Pancreas (tissue), 10 donors: ENCODE results near the gene CCNYL1. TPM values are rescaled to one million over a fixed set of nuclear protein-coding genes. Genes with fewer than 3 reads are reported as not detected.
A peak's percentile ranks its signal among the peaks of the same experiment; 100 is the strongest.
"Not testable (repeated sequence)": the region's sequence is repeated elsewhere in the genome, so short reads cannot be mapped to it uniquely, and the experiment has no call there.

ENCODE experiments used
- ATAC-seq, 4 donors: fragments of 200-7000 bp; cut with Tn5 transposase; one replicate each; pipeline versions ENCODE4 v1.8.0 to v1.9.1; 2020; ENCODE audit warnings: mild to moderate bottlenecking in 4 of 4, moderate library complexity in 4 of 4
- DNase-seq, 6 donors: peaks; one replicate each; pipeline ENCODE4 v3.0.0-alpha.2; 2020
- FAIRE-seq: peaks from 2 replicates; lab custom pipeline; 2012; peaks lifted over from hg19 to GRCh38; lab: Jason Lieb, UNC
- H3K27ac ChIP-seq, 4 donors: fragments of 200-600 bp; sonication (generic); 1 replicate in 3 of 4; 2 replicates in 1 of 4; pipeline versions ENCODE4 v1.5.0 to v1.8.0; 2020
- H3K27me3 ChIP-seq, 4 donors: fragments of 200-600 bp; one replicate each; pipeline ENCODE4 v1.8.0; 2021
- H3K36me3 ChIP-seq, 3 donors: fragments of 200-600 bp; sonication (generic) in 1 of 3; one replicate each; pipeline versions ENCODE4 v1.5.0 to v1.8.0; 2020 to 2021
- H3K4me1 ChIP-seq, 3 donors: fragments of 200-600 bp; one replicate each; pipeline ENCODE4 v1.8.0; 2021
- H3K4me3 ChIP-seq, 4 donors: fragments of 200-600 bp; sonication (generic) in 2 of 4; one replicate each; pipeline versions ENCODE4 v1.5.0 to v1.8.0; 2020 to 2021
- H3K9me3 ChIP-seq, 4 donors: fragments of 200-600 bp; one replicate each; pipeline ENCODE4 v1.8.0; 2021
- CTCF ChIP-seq, 4 donors: fragments of 200-600 bp; sonication (generic) in 3 of 4; IDR thresholded peaks; one replicate each; pipeline versions ENCODE4 v1.5.0 to v1.8.0; 2021; ENCODE audit warnings: antibody characterized with exemption in 4 of 4
- WGBS, 2 donors: extraction: QIAGEN DNeasy Blood & Tissue Kit; methylation state at CpG; one replicate each; pipeline ENCODE4 v1.1.7; 2013; 5-methylcytosine and 5-hydroxymethylcytosine counted together
- intact Hi-C, 3 donors: fragments of 100-400 bp; cut with DNase I; formaldehyde crosslinking; loops; one replicate each; pipeline versions ENCODE4 v1.11.1 to v1.14.2; 2022
- polyA plus RNA-seq, 2 donors: library from polyadenylated mRNA; stranded (reverse); fragments of 200-250 nt; gene quantifications; one replicate each; pipeline ENCODE4 v1.2.3, GENCODE V29; 2013
- total RNA-seq, 6 donors: library from RNA; stranded (reverse); fragmentation: NEBNext Ultra II Directional in 4 of 6; extraction: Animal tissue kit (Norgen Biotek cat#: 25700) in 4 of 6; gene quantifications; one replicate each; pipeline versions ENCODE4 v1.2.1 to v1.2.4, GENCODE V29; 2021 to 2023
- donor health status: healthy with polysubstance abuse.
- donor health status: DM: no; HTN: no; CAD: no; lungs with moderate emphysema.
- donor health status: DM: no; HTN: no; CAD: no.
- donor health status: control.
- donor health status: control.
- donor health status: Bipolar disorder and iron deficiency.
- donor health status: DM: yes; HTN: yes; CAD: no.
- donor health status: DM: no; HTN: no; CAD: no.
- donor health status: DM: no; HTN: no; CAD: no.
- donor health status: DM: yes; HTN: yes; CAD: no.

CCNYL1 gene
- total and polyA plus RNA-seq, 8 donors = 5.2 to 12.4 (median 10.7) TPM

- intact Hi-C loops = no loop called here
- no peak for FAIRE-seq
Measured at GRCh38 chr2:207692206-207693065, 19.0 kb upstream of the CCNYL1 start.

GRCh38 chr2:207693641-207694249 is 17.7 kb upstream of the CCNYL1 start:
- H3K9me3 ChIP-seq = no peaks in the 10 kb centered on the region
- TF ChIP-seq CTCF (IDR thresholded peaks at IDR 0.05) = no peak
- H3K27ac ChIP-seq = no peak overlapping the region
- H3K4me3 ChIP-seq = no peak overlapping the region
- DNase-seq = no peak
- no peak for ATAC-seq
- H3K36me3 ChIP-seq = no peaks in the 10 kb centered on the region
- no peaks in the 10 kb centered on the region for H3K4me1 ChIP-seq
- no peak for FAIRE-seq
- 48 to 55% methylated on average over 4 of the region's 4 CpGs for WGBS, 2 donors
- no peaks in the 10 kb centered on the region for H3K27me3 ChIP-seq
- intact Hi-C loops = no loop called here

More at GRCh38 chr2:207692206-207693065, 19.0 kb upstream of the CCNYL1 start:
- Histone ChIP-seq H3K4me1 (no peaks in the 10 kb centered on the region), H3K36me3 (no peaks in the 10 kb centered on the region), H3K9me3 (no peaks in the 10 kb centered on the region), H3K27me3 (no peaks in the 10 kb centered on the region), H3K27ac (no peak overlapping the region), H3K4me3 (no peak overlapping the region)
- peak in 3 of 4 donors; percentile 29 to 39 (median 32) for TF ChIP-seq CTCF (IDR thresholded peaks at IDR 0.05)
- 29 to 31% methylated on average over 7 of the region's 7 CpGs for WGBS, 2 donors
- DNase-seq (peak in 5 of 6 donors; percentile 31 to 61 (median 49)), ATAC-seq (peak; percentile 67 to 94 (median 87))

GRCh38 chr2:207694811-207695281 is 16.6 kb upstream of the CCNYL1 start:
- H3K4me1 ChIP-seq = no peaks in the 10 kb centered on the region
- TF ChIP-seq CTCF (IDR thresholded peaks at IDR 0.05) = no peak
- no peak for DNase-seq
- no peak for FAIRE-seq
- H3K27me3 ChIP-seq = no peaks in the 10 kb centered on the region
- intact Hi-C loops = no loop called here
- H3K36me3 ChIP-seq = no peaks in the 10 kb centered on the region
- no peaks in the 10 kb centered on the region for H3K9me3 ChIP-seq
- whole genome bisulfite sequencing, 2 donors = 61 to 68% methylated on average over 4 of the region's 4 CpGs
- H3K4me3 ChIP-seq = no peak overlapping the region
- H3K27ac ChIP-seq = no peak overlapping the region
- no peak for ATAC-seq

- no peak for ATAC-seq
- TF ChIP-seq CTCF (IDR thresholded peaks at IDR 0.05) = no peak
- H3K9me3 ChIP-seq = no peaks in the 10 kb centered on the region
- no peak overlapping the region for H3K4me3 ChIP-seq
- intact Hi-C loops = no loop called here
- H3K27me3 ChIP-seq = no peaks in the 10 kb centered on the region
- H3K4me1 ChIP-seq = no peaks in the 10 kb centered on the region
- H3K27ac ChIP-seq = no peak overlapping the region
- H3K36me3 ChIP-seq = no peaks in the 10 kb centered on the region
- no peak for FAIRE-seq
- WGBS, 2 donors = 56 to 78% methylated on average over 4 of the region's 4 CpGs
- DNase-seq = no peak
Measured at GRCh38 chr2:207695293-207695692, 16.1 kb upstream of the CCNYL1 start.

- FAIRE-seq, H3K36me3 ChIP-seq, H3K9me3 ChIP-seq, H3K27me3 ChIP-seq, H3K4me1 ChIP-seq, intact Hi-C loops, ATAC-seq, H3K27ac ChIP-seq, DNase-seq, H3K4me3 ChIP-seq: not testable (repeated sequence)
- 69 to 75% methylated on average over 5 of the region's 5 CpGs for WGBS, 2 donors
Measured at GRCh38 chr2:207696911-207697310, 14.5 kb upstream of the CCNYL1 start.
